CD14-positive monocyte (primary cell): ENCODE results near the gene MEGF9. TPM values are rescaled to one million over a fixed set of nuclear protein-coding genes. Genes with fewer than 3 reads are reported as not detected.
A peak's percentile ranks its signal among the peaks of the same experiment; 100 is the strongest.

Experiments used
- DNase-seq, 3 donors: peaks; one replicate each; pipeline ENCODE4 v3.0.0-alpha.2; 2011 to 2022
- H2AFZ ChIP-seq: 2 replicates; pipeline ENCODE4 v1.6.0; 2012; ENCODE audit warnings: mild to moderate bottlenecking, low read depth, low read length, inconsistent platforms; ENCODE audit not compliant: insufficient read depth, poor library complexity, severe bottlenecking
- H3K27ac ChIP-seq, 2 donors: 1 replicate in 1 of 2; 2 replicates in 1 of 2; pipeline ENCODE4 v1.5.1; 2012 to 2013; ENCODE audit warnings: low read length in 2 of 2, control low read depth in 1 of 2, inconsistent platforms in 1 of 2, low read depth in 1 of 2, mild to moderate bottlenecking in 1 of 2
- H3K27me3 ChIP-seq, 2 donors: one replicate each; pipeline versions ENCODE4 v1.6.0 to v1.6.1; 2011 to 2013; ENCODE audit warnings: low read length in 2 of 2; ENCODE audit not compliant: control insufficient read depth in 2 of 2, insufficient read depth in 2 of 2
- H3K36me3 ChIP-seq, 2 donors: replicated peaks in 1 of 2; 1 replicate in 1 of 2; 2 replicates in 1 of 2; pipeline versions ENCODE4 v1.5.1 to v1.6.1; 2012 to 2013; ENCODE audit warnings: low read length in 2 of 2, control low read depth in 1 of 2, inconsistent platforms in 1 of 2, mild to moderate bottlenecking in 1 of 2; ENCODE audit not compliant: insufficient read depth in 2 of 2, control insufficient read depth in 1 of 2
- H3K4me1 ChIP-seq, 2 donors: 1 replicate in 1 of 2; 2 replicates in 1 of 2; pipeline versions ENCODE4 v1.5.1 to v1.6.1; 2012 to 2013; ENCODE audit warnings: low read length in 2 of 2, control low read depth in 1 of 2, inconsistent platforms in 1 of 2, mild to moderate bottlenecking in 1 of 2, moderate library complexity in 1 of 2; ENCODE audit not compliant: insufficient read depth in 2 of 2, control insufficient read depth in 1 of 2
- H3K4me2 ChIP-seq: replicated peaks from 2 replicates; pipeline ENCODE3; 2012; ENCODE audit warnings: low read length, moderate library complexity, mild to moderate bottlenecking; ENCODE audit not compliant: poor library complexity, severe bottlenecking; ENCODE audit errors: extremely low read depth
- H3K4me3 ChIP-seq, 3 experiments: fragments of 200-600 bp in 1 of 3; sonication (generic) in 1 of 3; replicated peaks in 1 of 3; 1 replicate in 2 of 3; 2 replicates in 1 of 3; pipeline ENCODE4 v1.5.1; 2011 to 2013; ENCODE audit warnings: low read length in 3 of 3, mild to moderate bottlenecking in 3 of 3, control low read depth in 2 of 3, low read depth in 2 of 3, inconsistent platforms in 1 of 3, moderate library complexity in 1 of 3
- H3K79me2 ChIP-seq: 2 replicates; pipeline ENCODE4 v1.6.0; 2012; ENCODE audit warnings: mild to moderate bottlenecking, control low read depth, inconsistent platforms, low read length, moderate library complexity; ENCODE audit not compliant: insufficient read depth
- H3K9ac ChIP-seq: 2 replicates; pipeline ENCODE4 v1.6.0; 2017; ENCODE audit warnings: low read length, mild to moderate bottlenecking; ENCODE audit not compliant: insufficient read depth, poor library complexity, severe bottlenecking
- H3K9me3 ChIP-seq, 2 donors: replicated peaks in 1 of 2; 1 replicate in 1 of 2; 2 replicates in 1 of 2; pipeline versions ENCODE4 v1.5.1 to v1.6.1; 2012 to 2013; ENCODE audit warnings: low read length in 2 of 2, control low read depth in 1 of 2; ENCODE audit not compliant: control insufficient read depth in 1 of 2, insufficient read depth in 1 of 2
- H4K20me1 ChIP-seq: 2 replicates; pipeline ENCODE4 v1.6.0; 2012; ENCODE audit warnings: mild to moderate bottlenecking, low read length, control low read depth, moderate library complexity; ENCODE audit not compliant: insufficient read depth
- H3K27ac Mint-ChIP-seq, 7 donors: one replicate each; pipeline ENCODE4 v1.8.0; 2020; ENCODE audit warnings: mild to moderate bottlenecking in 7 of 7, mixed read lengths in 7 of 7, moderate library complexity in 6 of 7, inconsistent platforms in 2 of 7
- H3K27me3 Mint-ChIP-seq, 3 donors: one replicate each; pipeline ENCODE4 v1.8.0; 2021 to 2022; ENCODE audit warnings: low read depth in 3 of 3, mild to moderate bottlenecking in 3 of 3, mixed read lengths in 3 of 3, moderate library complexity in 3 of 3, inconsistent platforms in 1 of 3
- H3K36me3 Mint-ChIP-seq, 2 donors: one replicate each; pipeline ENCODE4 v1.8.0; 2020; ENCODE audit warnings: mixed read lengths in 2 of 2, inconsistent platforms in 1 of 2, mild to moderate bottlenecking in 1 of 2
- H3K4me1 Mint-ChIP-seq: one replicate; pipeline ENCODE4 v1.8.0; 2020; ENCODE audit warnings: mild to moderate bottlenecking, mixed read lengths
- H3K4me3 Mint-ChIP-seq, 2 donors: one replicate each; pipeline ENCODE4 v1.8.0; 2020; ENCODE audit warnings: mild to moderate bottlenecking in 2 of 2, mixed read lengths in 2 of 2, moderate library complexity in 1 of 2
- H3K9me3 Mint-ChIP-seq, 7 donors: one replicate each; pipeline ENCODE4 v1.8.0; 2020 to 2022; ENCODE audit warnings: mixed read lengths in 7 of 7, mild to moderate bottlenecking in 6 of 7, moderate library complexity in 6 of 7, inconsistent platforms in 2 of 7
- WGBS: methylation state at CpG from one replicate; pipeline ENCODE4 v1.1.5; 2013; ENCODE audit warnings: missing lambda C conversion rate; ENCODE audit not compliant: insufficient coverage; 5-methylcytosine and 5-hydroxymethylcytosine counted together
- intact Hi-C, 2 donors: fragments of 100-400 bp; cut with micrococcal nuclease; formaldehyde crosslinking; loops; one replicate each; pipeline versions ENCODE4 v1.15.0 to v1.15.1; 2023
- polyA plus RNA-seq, 3 donors: library from polyadenylated mRNA; depleted of rRNA in 1 of 3; unstranded in 2 of 3; stranded (reverse) in 1 of 3; fragments of 300-500 nt in 2 of 3; fragments of >200 nt in 1 of 3; fragmentation: Illumina TruSeq in 2 of 3; gene quantifications; 1 replicate in 2 of 3; 2 replicates in 1 of 3; pipeline ENCODE4 v1.2.3, GENCODE V29; 2012 to 2021
- TF ChIP-seq, protein P1 (sequence below): fragments of 200-600 bp; IDR thresholded peaks from one replicate; pipeline ENCODE4 v1.8.0; 2022; ENCODE audit warnings: antibody characterized with exemption, mild to moderate bottlenecking

MEGF9 gene
- polyA plus RNA-seq, 3 donors: 45.0 to 92.8 (median 89.7) TPM

DNA sequence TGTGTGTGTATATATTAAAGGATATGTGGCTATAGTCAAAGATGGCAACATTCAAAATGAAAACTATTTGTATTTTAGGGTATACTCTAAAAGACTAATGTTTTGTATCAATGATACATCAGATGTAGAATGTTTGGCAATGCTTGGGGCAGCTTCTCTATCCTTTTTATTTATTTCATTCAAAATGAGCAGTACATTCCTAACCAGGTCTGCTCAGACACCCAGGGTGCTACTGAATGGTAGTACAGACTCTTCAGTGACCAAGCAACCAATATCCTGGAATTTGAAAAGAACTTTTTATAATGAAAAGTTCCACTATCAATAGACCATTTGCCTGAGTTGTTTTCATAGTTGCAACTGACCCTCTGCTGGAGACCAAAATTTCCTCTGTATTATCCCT is 23.9 kb downstream of the MEGF9 start:
- intact Hi-C loops: no loop called here
- no peak for DNase-seq

DNA sequence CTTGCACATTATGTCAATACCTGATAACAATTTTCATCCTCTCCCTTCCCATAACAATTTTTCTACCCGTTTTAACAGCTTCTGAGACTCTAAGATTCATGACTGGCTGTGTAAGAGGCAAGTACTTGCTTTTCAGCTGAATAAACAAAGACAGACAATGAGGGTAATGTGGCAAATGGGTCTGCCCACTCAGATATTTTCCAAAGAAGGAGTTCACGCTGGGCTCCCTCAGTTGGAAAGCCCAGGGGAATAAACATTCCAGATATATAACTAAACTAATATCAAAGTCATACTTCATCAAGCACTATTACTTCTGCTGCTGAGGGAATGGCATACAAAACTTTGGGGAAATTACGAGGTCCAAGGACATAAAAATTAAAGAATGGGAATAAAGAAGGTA is 24.4 kb downstream of the MEGF9 start:
- Mint-ChIP-seq H3K4me3 (no peak overlapping the region), H3K4me1 (peaks cover 61% of the 10 kb centered on the region), H3K36me3 (peaks cover 17 to 22% of the 10 kb centered on the region in 2 donors), H3K27me3 (no peaks in the 10 kb centered on the region), H3K27ac (no peak overlapping the region), H3K9me3 (no peaks in the 10 kb centered on the region)
- no peak for DNase-seq
- intact Hi-C loops: loop anchor here in 1 of 2 donors (10.0 kb wide), 1 partner anchor 45 kb away; no protein-coding TSS in a partner anchor
- Histone ChIP-seq H3K4me2 (no peak overlapping the region), H3K9me3 (no peaks in the 10 kb centered on the region), H3K9ac (no peak overlapping the region), H3K27ac (peak overlapping the region in 1 of 2 donors; percentile 54), H3K4me1 (peaks cover 80 to 98% of the 10 kb centered on the region in 2 donors), H3K36me3 (peaks cover 7 to 21% of the 10 kb centered on the region in 2 donors), H3K79me2 (peaks cover 100% of the 10 kb centered on the region), H4K20me1 (peaks cover 100% of the 10 kb centered on the region), H3K27me3 (no peaks in the 10 kb centered on the region), H3K4me3 (no peak overlapping the region), H2AFZ (no peak overlapping the region)
- no CpG with 5 or more reads among the region's 3 CpGs for WGBS
- TF ChIP-seq, protein P1, sequence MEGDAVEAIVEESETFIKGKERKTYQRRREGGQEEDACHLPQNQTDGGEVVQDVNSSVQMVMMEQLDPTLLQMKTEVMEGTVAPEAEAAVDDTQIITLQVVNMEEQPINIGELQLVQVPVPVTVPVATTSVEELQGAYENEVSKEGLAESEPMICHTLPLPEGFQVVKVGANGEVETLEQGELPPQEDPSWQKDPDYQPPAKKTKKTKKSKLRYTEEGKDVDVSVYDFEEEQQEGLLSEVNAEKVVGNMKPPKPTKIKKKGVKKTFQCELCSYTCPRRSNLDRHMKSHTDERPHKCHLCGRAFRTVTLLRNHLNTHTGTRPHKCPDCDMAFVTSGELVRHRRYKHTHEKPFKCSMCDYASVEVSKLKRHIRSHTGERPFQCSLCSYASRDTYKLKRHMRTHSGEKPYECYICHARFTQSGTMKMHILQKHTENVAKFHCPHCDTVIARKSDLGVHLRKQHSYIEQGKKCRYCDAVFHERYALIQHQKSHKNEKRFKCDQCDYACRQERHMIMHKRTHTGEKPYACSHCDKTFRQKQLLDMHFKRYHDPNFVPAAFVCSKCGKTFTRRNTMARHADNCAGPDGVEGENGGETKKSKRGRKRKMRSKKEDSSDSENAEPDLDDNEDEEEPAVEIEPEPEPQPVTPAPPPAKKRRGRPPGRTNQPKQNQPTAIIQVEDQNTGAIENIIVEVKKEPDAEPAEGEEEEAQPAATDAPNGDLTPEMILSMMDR: no peak

More for the DNA sequence above, 23.9 kb downstream of the MEGF9 start:
- H3K27ac Mint-ChIP-seq: peak overlapping the region in 2 of 7 donors; percentile 11 to 13
- Histone ChIP-seq H3K27me3 (no peaks in the 10 kb centered on the region), H3K4me1 (peaks cover 80 to 98% of the 10 kb centered on the region in 2 donors), H3K4me3 (no peak overlapping the region), H3K36me3 (peaks cover 7 to 21% of the 10 kb centered on the region in 2 donors), H3K27ac (peak overlapping the region in 1 of 2 donors; percentile 54), H3K4me2 (no peak overlapping the region), H3K9me3 (no peaks in the 10 kb centered on the region), H3K9ac (no peak overlapping the region), H2AFZ (no peak overlapping the region), H3K79me2 (peaks cover 100% of the 10 kb centered on the region), H4K20me1 (peaks cover 100% of the 10 kb centered on the region)
- no peak overlapping the region for H3K4me3 Mint-ChIP-seq
- no peaks in the 10 kb centered on the region for H3K9me3 Mint-ChIP-seq
- peaks cover 61% of the 10 kb centered on the region for H3K4me1 Mint-ChIP-seq
- TF ChIP-seq, protein P1: no peak
- no peaks in the 10 kb centered on the region for H3K27me3 Mint-ChIP-seq
- H3K36me3 Mint-ChIP-seq: peaks cover 17 to 27% of the 10 kb centered on the region in 2 donors
